Suprapubic skin (tissue), 4 donors: ENCODE data around the gene PRRT3.

Source experiments
- CTCF ChIP-seq, 2 donors: fragments of 200-600 bp in 1 of 2; fragments of 450-650 bp in 1 of 2; sonication (generic) in 1 of 2; IDR thresholded peaks; one replicate each; pipeline ENCODE4 v1.5.1; 2016 to 2019; ENCODE audit warnings: antibody characterized with exemption in 2 of 2, mild to moderate bottlenecking in 1 of 2, moderate library complexity in 1 of 2
- POLR2A ChIP-seq, 2 donors: fragments of 450-650 bp; IDR thresholded peaks; one replicate each; pipeline ENCODE4 v1.6.1; 2017; ENCODE audit warnings: antibody characterized with exemption in 2 of 2, mild to moderate bottlenecking in 2 of 2, moderate library complexity in 2 of 2
- POLR2AphosphoS5 ChIP-seq, 3 donors: sonication (generic); formaldehyde crosslinking; IDR thresholded peaks; one replicate each; pipeline ENCODE4 v1.6.1; 2017; ENCODE audit warnings: antibody characterized with exemption in 3 of 3

- TF ChIP-seq CTCF (IDR thresholded peaks at IDR 0.05) (no peak), POLR2AphosphoS5 (IDR thresholded peaks at IDR 0.05) (no peak), POLR2A (IDR thresholded peaks at IDR 0.05) (no peak)
These were observed 2.6 kb downstream of the PRRT3 start for GRCh38 chr3:9949626-9950025.
